ENCODE measurements around the gene MTMR2.
"Not testable (repeated sequence)": the region's sequence is repeated elsewhere in the genome, so short reads cannot be mapped to it uniquely, and the experiment has no call there.

Gene MTMR2

DNA sequence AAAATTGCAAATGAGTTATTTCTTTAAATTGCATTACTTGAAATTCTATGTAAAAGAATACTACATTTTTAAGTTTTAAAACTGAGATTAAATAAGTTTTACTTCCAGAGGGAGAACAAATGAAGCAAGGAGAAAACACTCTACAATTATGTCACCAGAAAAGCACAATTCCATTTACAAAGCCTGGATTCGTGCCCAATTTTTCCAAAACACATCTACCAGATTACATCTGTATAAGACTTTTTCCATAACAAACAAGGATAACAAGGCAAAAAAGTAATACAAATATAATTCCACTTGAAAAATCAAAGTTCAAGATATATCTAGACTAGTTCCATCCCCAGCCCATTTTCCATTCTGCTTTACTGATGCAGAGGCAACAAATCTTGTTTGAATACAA lies 40.5 kb downstream of the MTMR2 start:
- no peak for DNase-seq

DNA sequence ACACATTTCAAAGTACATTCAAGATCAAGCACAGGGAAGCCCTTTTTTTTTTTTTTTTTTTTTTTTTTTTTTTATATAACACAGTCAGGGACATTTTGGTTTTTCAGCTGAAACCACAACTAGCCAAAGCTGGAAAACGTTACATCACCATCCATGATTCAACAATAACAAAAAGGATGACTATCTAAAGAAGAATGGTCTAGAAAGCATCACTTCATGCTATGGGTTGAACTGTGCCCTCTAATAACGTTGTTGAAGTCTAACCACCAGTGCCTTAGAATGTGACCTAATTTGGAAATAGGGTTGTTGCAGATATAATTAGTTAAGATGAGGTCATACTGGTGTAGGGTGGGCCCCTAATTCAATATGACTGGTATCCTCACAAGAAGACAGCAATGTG lies 46.6 kb downstream of the MTMR2 start:
- no peak for DNase-seq

DNA sequence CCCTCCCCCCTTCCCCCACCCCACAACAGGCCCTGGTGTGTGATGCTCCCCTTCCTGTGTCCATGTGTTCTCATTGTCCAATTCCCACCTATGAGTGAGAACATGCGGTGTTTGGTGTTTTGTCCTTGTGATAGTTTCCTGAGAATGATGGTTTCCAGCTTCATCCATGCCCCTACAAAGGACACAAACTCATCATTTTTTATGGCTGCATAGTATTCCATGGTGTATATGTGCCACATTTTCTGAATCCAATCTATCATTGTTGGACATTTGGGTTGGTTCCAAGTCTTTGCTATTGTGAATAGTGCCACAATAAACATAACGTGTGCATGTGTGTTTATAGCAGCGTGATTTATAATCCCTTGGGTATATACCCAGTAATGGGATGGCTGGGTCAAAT lies 53.0 kb downstream of the MTMR2 start:
- not testable (repeated sequence) for DNase-seq

DNA sequence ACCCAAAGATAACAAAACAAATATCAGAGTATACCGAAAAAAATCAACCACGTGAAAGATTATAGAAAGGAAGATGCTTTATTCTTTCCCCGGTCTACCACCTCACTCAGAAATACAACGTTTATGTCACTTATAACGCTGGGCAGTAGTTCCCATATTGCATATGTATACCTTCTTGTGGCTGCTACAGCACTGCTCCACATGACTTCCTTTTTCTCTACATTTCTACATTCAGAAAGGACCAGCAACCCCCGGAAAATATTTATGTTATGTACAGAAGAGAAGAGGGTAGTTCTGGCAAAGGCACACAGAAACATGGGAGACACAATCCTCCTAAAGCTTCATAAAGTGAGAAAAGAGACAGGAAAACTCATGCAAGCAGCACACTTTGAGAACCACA lies 56.8 kb downstream of the MTMR2 start:
- DNase-seq, result no peak

DNA sequence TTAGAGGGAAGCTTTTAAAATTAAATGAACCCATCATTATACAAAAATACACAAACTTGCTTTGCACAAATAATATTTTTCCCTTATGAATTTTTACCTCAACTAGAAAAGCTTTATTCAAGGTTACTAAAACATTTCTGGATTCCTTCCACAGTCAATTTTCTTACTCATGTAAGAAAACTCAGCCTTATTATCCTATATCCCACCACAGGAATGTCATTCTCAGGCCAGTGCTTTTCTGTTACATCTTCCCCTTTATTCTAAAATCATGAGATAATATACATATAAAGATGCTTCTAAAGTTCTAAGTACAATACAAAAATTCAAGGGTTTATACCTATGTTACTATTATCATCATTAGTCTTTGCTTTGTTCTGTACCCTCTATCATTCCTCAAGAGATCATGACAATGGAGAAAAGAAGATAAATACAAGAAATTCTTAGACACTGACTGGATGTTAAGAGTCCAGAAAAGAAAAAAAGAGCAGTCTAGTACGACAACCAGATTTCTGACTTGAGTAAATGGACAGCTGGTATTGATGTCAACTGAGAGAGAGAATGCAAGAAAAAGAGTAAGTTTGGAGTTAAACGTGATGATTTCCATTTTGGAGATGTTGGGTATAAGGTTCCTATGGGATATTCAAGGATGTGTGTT lies 60.3 kb downstream of the MTMR2 start:
- DNase-seq, result no peak

DNA sequence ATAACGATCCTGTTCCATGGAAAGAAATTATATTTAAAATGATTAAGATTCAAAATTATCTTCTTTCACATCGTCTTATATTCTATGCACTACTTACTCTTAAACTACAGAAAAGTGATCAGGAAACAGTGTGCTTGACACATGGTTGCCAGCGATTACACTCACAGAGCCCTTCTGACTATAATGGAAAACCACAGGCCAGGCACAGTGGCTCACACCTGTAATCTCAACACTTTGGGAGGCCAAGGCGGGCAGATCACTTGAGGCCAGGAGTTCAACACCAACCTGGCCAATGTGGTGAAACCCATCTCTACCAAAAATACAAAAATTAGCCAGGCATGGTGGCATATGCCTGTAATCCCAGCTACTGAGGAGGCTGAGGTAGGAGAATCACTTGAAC lies 63.9 kb downstream of the MTMR2 start:
- DNase-seq, result not testable (repeated sequence)

DNA sequence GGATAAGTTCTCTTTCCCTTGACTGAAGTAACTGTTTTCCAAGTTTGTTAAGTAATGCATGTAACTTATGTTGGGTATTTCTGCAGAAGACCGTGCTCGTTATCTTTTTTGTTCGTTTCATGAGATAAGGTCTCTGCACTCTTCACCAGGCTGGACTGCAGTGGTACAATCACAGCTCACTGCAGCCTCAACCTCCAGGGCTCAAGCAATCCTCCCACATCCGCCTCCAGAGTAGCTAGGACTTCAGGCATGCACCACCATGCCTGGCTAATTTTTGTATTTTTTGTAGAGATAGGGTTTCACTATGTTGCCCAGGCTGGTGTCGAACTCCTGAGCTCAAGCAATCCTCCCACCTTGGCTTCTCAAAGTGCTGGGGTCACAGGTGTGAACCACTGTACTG lies 69.5 kb downstream of the MTMR2 start:
- not testable (repeated sequence) for DNase-seq

DNA sequence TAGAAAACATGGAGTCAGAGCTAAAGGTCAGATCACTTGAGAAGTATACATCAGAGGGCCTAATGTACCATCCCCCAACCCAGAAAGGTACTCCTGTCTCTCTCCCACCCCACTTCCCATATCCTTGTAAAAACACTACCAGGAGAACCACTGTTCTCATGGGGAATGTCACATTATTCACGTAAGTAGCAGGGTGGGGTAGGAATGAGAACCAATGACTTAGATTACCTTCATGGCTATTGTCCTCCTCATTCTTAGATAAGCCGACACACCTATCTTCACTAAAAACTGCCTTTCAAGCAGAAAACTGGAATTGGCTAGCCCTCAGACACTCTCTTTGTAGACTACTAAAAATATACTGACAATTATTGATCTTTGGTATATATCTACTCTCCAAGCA lies 70.0 kb downstream of the MTMR2 start:
- DNase-seq, result no peak

DNA sequence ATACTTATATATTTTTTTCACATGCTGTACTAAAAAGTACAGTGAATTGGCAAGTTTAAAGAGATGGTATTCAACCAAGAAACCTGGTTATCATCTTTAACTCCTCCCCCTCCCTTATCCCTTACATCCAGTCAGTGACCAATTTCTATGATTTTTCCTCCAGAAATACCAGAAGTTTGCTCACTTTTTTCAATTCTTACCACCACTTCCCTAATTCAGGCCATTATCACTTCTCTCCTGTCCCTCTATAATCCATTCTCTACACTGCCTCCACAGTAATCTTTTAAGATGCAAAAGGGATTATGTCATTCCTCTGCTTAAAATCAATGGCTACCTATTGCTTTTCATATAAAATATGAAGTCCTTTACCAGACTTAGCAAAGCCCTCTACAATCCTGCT lies 70.8 kb downstream of the MTMR2 start:
- DNase-seq, result no peak

DNA sequence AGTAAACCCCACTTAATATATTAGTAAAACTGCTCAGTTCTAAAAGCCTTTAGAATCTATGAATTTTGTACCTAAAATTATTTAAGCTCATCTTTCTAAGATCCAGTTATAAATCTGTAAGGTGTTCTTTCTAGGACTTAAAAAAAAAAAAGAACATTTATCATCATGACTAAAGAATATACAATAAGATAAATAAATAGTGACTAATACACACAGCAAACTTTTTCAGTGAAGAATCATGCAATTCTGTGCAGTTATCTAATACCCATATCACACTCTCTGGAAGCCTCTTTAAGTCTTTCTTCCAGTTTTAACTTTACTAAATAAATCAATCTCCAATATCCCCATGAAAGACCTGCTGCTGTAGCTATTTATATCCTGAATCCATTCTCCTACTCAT lies 73.8 kb downstream of the MTMR2 start:
- DNase-seq, result no peak

DNA sequence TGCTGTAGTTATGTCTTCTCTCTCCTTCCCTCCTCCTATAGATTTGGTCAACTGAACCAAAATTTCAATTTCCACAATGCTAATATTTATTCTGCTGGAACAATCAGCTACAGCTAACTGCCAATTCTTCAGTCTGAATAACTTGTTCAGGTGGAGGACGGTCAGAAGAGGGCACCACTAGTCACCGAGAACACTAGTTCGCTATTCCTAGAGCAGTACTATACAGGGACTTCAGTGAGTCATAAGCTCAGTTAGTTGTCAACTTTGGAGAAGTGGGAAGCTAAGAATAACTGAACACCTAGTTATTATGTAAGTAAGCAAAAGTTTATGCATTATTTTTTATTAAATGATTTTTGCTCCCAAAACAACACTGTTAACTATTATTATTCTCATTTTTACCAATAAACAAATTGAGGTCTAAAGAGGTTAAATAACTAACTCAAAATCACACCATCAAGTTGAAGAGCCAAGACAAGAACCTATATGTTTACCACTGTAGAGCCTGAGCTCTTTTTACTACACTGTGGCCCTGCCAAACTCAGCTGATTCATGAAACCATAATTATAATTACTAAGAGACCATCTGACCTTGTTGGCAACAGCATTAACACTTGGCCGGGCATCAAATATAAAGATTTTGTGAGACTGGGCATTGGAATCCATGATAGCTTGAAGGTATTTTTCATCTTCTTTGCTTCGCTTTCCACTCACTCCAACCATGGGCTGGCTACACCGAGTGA lies 74.7 kb downstream of the MTMR2 start:
- DNase-seq, result peak; percentile 42 to 88

DNA sequence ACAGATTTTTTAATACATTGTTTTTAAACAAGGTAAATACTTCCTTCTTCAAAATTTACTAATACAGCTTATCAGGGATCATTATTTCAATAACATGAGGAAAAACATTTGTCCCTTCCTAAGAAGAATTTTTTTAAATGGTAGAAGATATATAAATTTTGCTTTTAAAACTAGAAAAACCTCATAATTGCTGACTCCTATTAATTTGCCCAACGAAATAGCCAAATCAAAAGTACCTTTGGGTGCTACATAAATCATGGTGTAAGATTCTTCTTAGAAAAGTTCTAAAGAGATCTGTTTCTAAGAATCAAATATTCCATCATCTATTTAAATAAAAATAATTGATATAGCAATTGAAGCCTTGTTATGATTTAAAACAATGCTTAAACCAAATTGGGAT lies 78.7 kb downstream of the MTMR2 start:
- no peak for DNase-seq

DNA sequence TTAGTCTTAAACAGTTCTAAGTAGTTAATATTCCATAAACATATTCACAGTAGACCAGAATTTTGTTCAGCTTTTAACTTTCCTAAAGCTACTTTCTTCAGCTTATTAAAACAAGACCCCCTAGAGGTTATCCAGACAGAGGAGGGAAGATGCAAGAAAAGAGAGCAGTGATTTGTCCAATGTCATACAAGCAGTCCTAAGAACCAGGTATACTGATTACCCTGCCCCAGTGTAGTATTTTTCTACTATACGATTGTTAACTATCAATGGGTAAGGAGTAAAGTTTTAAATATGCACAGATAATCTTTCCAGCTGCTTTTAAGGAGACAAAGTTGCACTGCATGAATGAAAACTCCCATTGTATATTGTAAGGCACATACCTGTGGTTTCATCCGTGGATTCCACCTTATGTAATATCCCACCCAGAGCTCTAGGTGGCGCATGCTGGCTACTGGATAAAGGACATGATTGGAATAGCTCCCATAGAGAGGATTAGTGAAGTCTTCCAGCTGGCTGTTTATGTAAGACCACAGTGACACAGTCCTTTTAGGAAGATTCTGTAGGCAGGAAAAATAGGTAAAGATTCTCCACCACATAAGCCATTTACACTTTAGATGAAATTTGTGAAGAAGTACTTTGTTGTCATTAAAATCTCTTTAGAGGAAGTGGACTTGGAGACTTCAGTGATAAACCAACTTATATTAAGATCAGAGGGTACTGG lies 88.0 kb downstream of the MTMR2 start:
- peak; percentile 83 to 87 for DNase-seq

DNA sequence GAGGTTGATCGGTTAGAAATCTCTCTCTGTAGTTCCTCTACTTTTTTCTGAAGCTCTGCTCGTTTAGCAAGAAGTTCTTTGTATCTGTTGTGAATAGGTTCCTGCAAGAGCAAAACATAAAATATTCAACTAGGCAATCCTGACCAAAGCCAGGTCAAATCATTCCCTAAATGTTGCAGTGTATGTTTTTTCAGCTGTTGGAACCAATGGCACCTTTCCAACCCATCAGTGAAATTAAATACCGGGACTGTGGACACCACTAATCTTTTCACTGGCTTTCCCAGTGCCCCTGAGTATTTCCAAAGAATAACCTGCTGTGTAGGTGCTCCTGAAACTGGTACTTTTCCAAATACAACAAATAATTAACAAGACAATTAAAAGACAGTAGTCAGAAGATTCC lies 88.6 kb downstream of the MTMR2 start:
- DNase-seq, result no peak

DNA sequence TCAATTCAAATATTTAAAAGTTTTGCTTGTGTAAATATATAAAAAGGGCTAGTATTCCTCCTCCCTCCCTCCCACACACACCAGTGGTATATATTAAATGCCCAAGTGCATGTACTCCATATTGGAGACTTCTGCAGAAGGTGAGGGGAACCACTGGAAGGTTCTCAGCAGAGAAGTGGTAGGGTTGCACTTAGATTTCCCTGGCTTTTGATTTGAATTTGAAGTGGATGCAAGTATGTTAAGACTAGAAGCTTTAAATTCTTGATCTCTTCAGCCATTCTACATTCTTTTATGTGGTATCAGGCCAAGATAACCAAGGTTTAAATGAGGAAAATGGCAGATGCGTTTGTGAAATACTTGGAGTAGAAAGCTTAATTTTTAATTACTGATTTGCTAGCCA lies 90.5 kb downstream of the MTMR2 start:
- DNase-seq, result no peak

DNA sequence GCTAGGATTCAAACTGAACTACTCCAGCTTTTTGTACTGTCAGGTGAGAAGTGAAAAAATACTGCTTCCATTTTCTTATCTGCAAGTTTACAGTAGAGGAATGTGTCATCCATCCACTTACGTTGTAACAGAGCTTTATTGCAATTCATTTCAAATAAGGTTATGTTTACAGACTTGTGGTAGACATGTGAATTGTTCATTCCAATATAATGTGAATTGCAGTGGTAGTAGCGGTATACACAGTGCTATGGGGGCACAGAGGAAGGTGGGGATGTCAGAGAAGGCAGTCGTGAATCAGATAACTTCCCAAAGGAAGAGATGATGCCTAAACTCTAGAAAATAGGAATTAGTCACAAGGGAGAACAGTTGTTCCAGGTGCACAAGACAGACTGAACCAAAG lies 91.1 kb downstream of the MTMR2 start:
- no peak for DNase-seq

DNA sequence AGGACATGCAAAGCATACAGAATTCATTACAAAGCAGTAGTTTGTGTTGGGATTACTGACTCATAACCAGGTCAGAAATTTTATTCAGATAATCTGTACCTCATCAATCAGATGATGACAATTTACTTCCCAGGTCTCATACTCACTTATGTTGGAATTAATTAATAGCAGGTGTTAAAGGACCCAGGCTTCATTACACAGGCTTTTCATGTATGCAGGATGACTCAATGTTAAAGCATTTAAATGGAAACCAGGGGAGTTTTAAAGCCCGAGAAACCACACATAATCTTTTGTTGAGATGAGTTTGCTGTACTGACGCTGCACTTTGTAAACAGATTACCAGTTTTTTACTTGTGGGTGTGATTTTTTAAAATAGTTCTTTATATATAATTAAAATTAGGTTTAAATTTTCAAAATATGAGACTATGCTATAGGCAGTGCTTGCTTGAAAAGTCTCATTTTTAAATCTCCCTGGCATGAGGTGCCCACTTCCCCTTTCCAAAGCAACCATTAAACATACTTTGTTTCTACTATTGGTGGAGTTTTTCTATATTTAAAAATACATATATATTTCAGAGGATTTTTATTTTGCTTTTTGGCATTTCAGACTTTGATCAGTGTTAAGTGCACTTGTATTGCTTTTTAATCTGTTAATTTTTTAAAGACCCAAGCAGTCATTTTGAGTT lies 92.6 kb downstream of the MTMR2 start:
- no peak for DNase-seq

DNA sequence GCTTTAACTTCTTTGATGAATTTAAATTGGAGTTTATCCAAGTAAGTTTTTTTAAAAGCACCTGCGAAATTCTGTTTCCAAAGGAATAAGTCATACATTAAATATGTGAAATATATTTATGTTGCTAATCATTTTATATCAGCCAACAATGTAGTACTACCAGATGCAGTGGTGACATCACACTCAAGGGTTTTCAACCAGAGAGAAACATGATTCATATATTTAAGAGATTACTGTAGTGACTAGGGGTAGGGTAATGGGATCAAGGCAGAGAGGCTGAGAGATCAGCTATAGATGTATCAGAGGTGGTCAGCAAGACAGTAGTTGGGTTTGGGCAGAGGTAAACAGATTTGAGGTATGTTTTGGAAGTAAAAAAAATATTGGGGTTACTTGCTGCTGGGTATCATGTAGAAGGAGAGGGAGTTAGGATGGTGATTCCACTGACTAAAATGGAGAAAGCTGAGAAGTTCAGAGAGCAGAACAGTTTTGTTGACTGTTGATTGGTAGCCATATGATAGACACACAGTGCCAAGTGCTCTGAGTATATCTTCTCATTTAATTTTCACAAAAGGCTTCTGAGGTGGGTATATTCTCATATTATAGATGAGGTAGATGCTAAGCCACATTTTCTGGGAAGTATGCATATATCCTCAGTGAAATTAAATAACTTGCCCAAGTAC lies 94.2 kb downstream of the MTMR2 start:
- DNase-seq, result no peak

DNA sequence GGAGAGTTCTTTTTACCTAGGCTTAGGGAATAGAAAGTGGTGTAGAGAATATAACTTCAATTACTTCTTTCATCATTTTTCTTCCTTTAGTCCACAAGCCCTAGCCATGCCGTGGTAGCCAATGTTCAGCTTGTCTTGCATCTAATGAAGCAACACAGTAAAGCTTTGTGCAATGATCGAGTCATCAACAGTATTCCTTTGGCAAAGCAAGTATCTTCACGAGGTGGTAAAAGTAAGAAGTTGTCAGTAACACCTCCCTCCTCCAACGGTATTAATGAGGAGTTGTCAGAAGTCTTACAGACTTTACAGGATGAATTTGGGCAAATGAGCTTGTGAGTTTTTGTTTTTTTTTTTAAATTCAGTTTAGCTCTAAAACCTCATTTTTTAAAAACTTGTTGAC lies 96.2 kb downstream of the MTMR2 start:
- DNase-seq, result no peak

DNA sequence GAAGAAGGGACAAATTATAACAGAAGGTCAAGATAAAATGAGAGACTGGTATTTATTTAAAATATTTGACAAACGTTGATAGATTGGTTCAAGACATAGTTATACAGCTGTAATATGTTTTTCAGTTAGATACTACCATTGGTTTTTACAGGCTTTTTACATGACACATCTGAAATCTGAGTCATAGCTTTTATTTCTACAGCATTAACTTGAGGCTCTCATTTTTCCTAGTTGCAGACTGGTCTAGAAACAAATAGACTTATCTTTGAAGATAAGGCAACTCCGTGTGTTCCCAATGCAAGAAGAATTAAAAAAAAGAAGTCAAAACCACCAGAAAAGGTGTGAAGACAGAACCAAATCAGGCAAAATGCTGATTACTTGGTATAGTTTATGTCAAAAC lies 102.3 kb downstream of the MTMR2 start:
- DNase-seq, result no peak

DNA sequence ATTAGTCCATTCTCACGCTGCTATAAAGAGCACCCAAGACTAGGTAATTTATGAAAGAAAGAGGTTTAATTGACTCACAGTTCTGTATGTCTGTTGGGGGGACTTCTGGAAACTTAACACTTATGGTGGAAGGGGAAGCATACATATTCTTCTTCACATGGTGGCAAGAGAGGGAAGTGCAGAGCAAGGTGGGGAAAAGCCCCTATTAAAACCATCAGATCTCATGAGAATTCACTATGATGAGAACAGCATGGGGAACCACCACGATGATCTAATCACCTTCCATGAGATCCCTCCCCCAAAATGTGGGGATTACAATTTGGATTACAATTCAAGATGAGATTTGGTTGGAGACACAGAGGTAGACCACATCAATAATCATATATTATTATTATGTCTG lies 107.9 kb downstream of the MTMR2 start:
- DNase-seq, result no peak

DNA sequence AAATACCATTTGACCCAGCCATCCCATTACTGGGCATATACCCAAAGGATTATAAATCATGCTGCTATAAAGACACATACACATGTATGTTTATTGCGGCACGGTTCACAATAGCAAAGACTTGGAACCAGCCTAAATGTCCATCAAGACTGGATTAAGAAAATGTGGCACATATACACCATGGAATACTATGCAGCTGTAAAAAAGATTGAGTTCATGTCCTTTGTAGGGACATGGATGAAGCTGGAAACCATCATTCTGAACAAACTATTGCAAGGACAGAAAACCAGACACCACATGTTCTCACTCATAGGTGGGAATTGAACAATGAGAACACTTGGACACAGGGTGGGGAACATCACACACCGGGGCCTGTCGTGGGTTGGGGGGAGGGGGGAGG lies 112.9 kb downstream of the MTMR2 start:
- not testable (repeated sequence) for DNase-seq

DNA sequence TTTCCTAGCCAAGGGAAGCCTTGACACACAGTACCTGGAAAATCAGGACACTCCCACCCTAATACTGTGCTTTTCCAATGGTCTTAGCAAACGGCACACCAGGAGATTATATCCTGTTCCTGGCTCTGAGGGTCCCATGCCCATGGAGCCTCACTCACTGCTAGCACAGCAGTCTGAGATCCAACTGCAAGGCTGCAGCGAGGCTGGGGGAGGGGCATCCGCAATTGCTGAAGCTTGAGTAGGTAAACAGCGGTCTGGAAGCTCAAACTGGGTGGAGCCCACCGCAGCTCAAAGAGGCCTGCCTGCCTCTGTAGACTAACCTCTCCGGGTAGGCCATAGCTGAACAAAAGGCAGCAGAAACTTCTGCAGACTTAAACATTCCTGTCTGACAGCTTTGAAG lies 117.4 kb downstream of the MTMR2 start:
- not testable (repeated sequence) for DNase-seq
